GM19455 (cell line): ENCODE measurements around the gene PHYKPL.
A peak's percentile ranks its signal among the peaks of the same experiment; 100 is the strongest.
"Not testable (repeated sequence)": the region's sequence is repeated elsewhere in the genome, so short reads cannot be mapped to it uniquely, and the experiment has no call there.

Experiments used
- ATAC-seq: cut with Tn5 transposase; IDR thresholded peaks from one replicate; pipeline ENCODE4 v1.9.1; 2021; ENCODE audit not compliant: unreplicated experiment

The PHYKPL gene

GRCh38 chr5:178265746-178266145 is 33.1 kb upstream of the PHYKPL start:
- ATAC-seq: no peak

- no peak for ATAC-seq
Observed at GRCh38 chr5:178264044-178264443, 31.4 kb upstream of the PHYKPL start.

DNA sequence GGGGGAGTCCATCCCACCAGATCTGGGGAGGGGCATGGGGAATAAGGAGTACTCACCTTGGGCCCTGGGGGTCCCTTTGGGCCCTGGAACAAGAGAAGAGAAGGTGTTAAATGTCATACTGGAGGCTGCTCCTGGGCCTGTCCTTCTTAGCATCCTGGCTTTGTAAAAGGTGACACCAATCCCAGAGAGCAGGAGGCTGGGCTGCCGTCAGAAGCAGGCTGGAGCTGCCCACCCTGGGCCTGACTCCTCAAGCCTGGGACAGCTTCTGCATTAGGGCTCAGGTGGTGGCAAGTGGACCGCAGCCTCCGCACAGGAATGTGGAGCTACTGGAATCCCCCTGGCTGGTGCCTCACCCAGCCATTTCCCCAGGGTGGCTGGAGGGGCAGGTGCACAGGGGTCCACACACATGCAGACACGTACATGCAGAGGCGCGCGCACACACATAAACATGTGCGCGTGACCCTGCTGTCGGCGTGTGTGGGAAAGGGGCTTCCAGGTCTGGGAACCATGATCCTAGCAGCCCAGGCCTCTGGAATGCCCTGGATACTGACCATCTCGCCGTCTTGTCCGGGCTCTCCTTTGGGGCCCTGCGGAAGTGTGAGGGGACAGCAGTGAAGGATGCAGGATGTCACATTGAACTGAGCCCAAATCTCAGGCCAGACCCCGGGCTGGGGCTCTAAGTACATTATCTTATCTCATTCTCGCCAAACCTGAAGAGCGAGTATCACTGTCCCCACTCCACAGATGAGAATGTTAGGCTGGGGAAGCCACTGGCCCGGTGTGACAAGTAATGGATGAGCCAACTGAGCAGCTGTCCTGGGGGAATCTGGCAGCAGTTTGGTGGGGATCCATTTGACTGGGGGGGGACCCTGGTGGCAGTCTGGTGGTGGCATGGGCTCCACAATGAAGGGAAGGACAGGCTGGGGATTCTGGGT is 29.3 kb upstream of the PHYKPL start:
- ATAC-seq: no peak

DNA sequence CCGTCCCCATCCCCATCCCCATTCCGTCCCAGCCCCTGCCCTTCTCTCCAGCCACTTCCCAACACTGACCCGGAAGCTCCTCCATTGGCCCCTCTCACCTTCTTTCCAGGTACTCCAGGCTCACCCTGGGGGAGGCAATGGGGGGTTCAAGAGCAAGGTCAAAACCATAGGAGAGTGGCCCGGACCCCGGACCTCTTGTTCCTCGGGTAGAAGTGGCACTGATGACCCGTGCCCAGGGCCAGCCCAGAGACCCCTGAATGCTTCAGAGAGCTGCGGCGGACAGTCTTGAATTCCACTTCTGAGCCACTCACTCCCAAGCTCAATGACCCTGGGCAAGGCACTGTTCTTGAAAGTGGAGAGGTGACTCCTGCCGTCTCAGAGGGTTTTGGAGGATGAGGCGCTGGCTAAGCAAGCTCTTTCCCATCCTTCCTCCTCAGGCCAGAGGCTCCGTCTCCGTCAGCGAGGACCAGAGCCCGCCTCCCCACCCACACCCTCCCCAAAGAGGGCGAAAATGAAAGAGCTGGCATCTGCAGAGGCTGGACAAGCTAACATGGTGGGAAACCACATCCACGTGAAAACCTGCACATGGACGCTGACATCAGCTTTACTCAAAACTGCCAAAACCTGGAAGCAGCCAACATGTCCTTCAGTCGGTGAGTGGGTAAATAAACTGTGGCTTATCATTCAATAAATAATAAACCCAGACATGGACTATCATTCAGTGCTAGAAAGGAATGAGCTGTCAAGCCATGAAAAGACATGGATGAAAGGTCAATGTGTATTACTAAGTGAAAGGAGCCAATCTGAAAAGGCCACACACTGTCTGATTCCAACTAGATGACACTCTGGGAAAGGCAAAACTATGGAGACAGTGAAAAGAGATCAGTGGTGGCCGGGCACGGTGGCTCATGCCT is 27.3 kb upstream of the PHYKPL start:
- no peak for ATAC-seq

GRCh38 chr5:178257650-178258049 is 25.0 kb upstream of the PHYKPL start:
- no peak for ATAC-seq

- ATAC-seq: no peak
Observed at GRCh38 chr5:178256746-178257145, 24.1 kb upstream of the PHYKPL start.

DNA sequence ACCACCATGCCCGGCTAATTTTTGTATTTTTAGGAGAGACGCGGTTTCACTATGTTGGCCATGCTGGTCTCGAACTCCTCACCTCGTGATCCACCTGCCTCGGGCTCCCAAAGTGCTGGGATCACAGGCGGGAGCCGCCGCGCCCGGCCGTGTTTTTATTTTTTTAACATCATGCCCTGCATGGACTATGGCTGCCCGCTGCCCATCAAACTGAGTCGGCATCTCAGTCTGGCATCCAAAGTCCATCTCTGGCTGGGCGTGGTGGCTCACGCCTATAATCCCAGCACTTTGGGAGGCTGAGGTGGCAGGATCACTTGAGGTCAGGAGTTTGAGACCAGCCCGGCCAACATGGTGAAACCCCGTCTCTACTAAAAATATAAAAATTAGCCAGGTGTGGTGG is 21.0 kb upstream of the PHYKPL start:
- not testable (repeated sequence) for ATAC-seq

- no peak for ATAC-seq
Observed at GRCh38 chr5:178252258-178252657, 19.7 kb upstream of the PHYKPL start.

DNA sequence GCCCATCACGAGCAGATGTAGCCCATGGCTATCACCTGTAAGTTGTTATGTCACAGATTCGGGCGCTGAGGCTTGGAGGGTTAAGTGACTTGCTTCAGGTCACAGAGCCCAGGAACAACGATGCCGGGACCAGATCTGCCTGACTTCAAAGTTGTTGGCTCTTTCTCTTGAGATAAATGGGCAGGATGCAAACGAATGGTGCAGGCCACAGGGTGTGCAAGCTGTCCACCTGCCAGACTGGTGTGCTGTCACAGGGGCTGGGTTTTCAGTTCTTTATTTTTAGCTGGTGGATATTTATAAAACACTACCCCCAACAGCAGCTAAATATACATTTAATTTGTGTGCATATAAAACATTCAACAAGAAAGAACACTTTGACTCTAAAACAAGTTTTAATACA is 17.7 kb upstream of the PHYKPL start:
- ATAC-seq: no peak

DNA sequence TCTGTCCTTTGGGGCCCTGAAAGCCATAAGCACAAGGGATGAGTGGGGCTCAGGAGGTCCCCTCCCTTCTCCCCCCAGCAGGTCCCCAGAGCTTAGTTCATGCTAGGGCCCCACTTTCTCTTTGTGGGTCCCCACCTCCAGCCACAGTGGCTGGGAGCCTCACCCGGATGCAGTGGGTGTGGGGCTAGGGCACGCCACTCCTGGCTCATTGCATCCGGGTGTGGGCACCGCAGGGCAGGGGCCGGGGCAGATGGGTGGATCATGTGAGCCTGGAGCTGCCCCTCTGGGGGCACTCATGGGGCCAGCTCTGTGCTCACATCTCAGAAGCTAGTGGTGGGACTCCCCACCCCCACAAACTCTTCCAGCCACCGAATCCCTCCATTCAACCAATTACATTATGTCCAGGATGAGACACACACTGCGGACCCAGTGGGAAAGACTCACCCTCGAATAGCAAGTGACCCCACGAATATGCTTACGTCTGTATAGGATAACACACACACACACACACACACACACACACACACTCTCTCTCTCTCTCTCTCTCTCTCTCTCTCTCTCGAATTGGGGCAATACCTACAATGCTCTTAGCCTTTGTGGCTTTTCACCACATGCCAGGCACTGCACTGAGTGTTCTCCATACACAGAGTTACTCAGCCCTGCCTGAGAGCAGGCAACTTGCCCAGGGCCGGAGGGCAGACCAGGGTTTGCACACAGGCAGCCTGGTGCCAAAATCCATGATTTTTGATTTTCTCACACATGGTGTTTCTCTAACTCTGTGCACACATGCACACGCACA is 16.8 kb upstream of the PHYKPL start:
- peak; percentile 43 for ATAC-seq

DNA sequence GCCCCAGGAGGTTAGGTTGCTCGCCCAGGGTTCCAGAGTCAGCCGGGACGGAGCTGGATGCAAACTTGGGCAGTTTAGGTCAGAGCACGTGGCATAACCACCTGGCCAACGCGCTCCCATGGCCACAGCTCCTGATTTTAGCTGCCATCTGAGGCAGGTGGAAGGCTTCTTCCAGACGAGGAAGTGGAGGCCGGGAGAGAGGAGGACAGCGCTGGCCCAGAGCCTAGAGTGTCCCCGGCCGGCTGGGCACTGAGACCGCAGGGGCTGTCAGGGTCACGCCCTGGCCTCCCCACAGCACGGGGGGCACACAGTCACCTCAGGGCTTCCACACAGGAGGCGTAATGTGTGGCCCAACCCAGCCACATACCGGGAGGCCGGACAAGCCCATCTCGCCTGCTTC is 16.1 kb upstream of the PHYKPL start:
- no peak for ATAC-seq

GRCh38 chr5:178247481-178248456 is 15.2 kb upstream of the PHYKPL start:
- ATAC-seq: no peak

DNA sequence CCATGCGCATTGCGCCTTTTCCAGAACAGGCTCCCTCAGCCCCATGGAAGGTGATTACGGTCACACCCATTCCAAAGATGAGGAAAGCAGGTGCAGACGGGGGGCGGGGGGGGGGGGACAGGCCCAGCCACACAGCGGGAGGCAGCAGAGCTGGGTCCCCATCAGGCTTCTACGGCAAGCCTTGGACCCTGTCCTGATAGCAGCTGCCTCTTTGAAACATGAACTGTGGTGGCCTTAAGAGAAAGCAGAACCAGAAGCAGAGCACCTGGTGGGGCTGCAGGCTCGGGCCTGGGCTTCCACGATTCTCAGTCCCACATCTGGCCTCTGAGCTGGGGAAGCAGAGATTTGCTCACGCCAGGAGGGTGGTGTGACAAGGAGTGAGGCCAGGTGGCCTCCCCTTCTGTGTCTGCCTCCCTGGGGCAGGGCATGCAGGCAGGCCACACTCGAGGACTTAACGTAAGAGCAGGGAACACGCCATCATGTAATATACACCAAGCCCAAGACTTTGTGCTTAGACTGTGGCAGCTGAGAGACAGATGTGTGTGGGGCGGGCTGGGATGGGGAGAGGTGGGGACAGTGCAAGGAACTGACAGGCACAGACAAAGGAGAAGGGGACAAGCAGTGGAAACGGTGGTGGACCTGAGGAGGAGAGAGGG is 14.2 kb upstream of the PHYKPL start:
- ATAC-seq: no peak

- ATAC-seq: no peak
Observed at GRCh38 chr5:178245389-178245788, 12.8 kb upstream of the PHYKPL start.

GRCh38 chr5:178244576-178244975 is 12.0 kb upstream of the PHYKPL start:
- ATAC-seq: no peak

DNA sequence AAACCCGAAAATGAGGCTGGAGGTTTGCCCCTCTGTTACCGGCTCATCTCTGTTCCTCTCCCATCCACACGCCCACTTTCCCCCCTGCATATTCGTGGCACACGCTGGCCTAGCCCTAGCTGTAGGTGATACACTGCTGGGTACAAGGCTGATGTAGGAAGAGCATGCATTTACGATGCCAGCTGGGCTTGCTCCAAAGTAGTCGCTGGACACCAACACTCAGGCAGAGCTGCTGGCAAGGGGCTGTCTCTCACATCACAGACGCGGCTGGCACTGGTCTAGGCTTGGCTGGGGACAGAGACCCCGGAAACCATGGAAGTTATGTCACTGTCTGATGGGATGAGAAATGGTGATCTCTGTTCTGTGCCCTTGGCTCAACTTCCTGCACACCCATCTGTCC is 9.8 kb upstream of the PHYKPL start:
- ATAC-seq: no peak

GRCh38 chr5:178241688-178242231 is 9.2 kb upstream of the PHYKPL start:
- no peak for ATAC-seq

GRCh38 chr5:178241231-178241663 is 8.6 kb upstream of the PHYKPL start:
- no peak for ATAC-seq

GRCh38 chr5:178240766-178241165 is 8.2 kb upstream of the PHYKPL start:
- no peak for ATAC-seq
